ENCODE data around the gene C17orf100.
"Not testable (repeated sequence)": the region's sequence is repeated elsewhere in the genome, so short reads cannot be mapped to it uniquely, and the experiment has no call there.

Gene C17orf100

GRCh38 chr17:6691958-6692357, 40.4 kb downstream of the C17orf100 start:
- not testable (repeated sequence) for DNase-seq (ENCODE audit: low read depth, low spot score)

- no peak for DNase-seq (ENCODE audit: low read depth, low spot score)
Measured at GRCh38 chr17:6695051-6695450, 43.5 kb downstream of the C17orf100 start.

- no peak for DNase-seq (ENCODE audit: low read depth, low spot score)
Measured at GRCh38 chr17:6695565-6695964, 44.0 kb downstream of the C17orf100 start.

GRCh38 chr17:6696906-6697305, 45.3 kb downstream of the C17orf100 start:
- no peak for DNase-seq (ENCODE audit: low read depth, low spot score)

- no peak for DNase-seq (ENCODE audit: low read depth, low spot score)
Measured at GRCh38 chr17:6698004-6698403, 46.4 kb downstream of the C17orf100 start.

GRCh38 chr17:6699997-6700947, 48.7 kb downstream of the C17orf100 start:
- DNase-seq (ENCODE audit: low read depth, low spot score) = no peak

- no peak for DNase-seq (ENCODE audit: low read depth, low spot score)
Measured at GRCh38 chr17:6700948-6701307, 49.4 kb downstream of the C17orf100 start.

- no peak for DNase-seq (ENCODE audit: low read depth, low spot score)
Measured at GRCh38 chr17:6701719-6702118, 50.2 kb downstream of the C17orf100 start.

- no peak for DNase-seq (ENCODE audit: low read depth, low spot score)
Measured at GRCh38 chr17:6702567-6703215, 51.1 kb downstream of the C17orf100 start.

Measured in smooth muscle cell of the brain vasculature (primary cell).